WTC11 (cell line): ENCODE measurements around the gene ADAM12. TPM values are rescaled to one million over a fixed set of nuclear protein-coding genes. Genes with fewer than 3 reads are reported as not detected.

Experiments
- ATAC-seq: fragments of 200-7000 bp; cut with Tn5 transposase; 2 replicates; pipeline ENCODE4 v1.10.0; 2021; ENCODE audit warnings: mild to moderate bottlenecking, moderate library complexity
- CTCF ChIA-PET: fragments of 300-600 bp; sonication (Branson Sonifier 250); formaldehyde crosslinking; loops from one replicate; lab custom pipeline; 2021; ENCODE audit warnings: antibody characterized with exemption; lab: Charles Lee
- POLR2A ChIA-PET: fragments of 350-600 bp; sonication (Branson Sonifier 250); formaldehyde crosslinking; loops from one replicate; lab custom pipeline; 2021; ENCODE audit warnings: antibody characterized with exemption; lab: Charles Lee
- DNase-seq: peaks from one replicate; pipeline ENCODE4 v3.0.0; 2021; ENCODE audit warnings: low spot score
- H3K27ac Mint-ChIP-seq: 2 replicates; pipeline ENCODE4 v1.8.0; 2021; ENCODE audit warnings: mixed read lengths
- H3K27me3 Mint-ChIP-seq: 2 replicates; pipeline ENCODE4 v1.8.0; 2021; ENCODE audit warnings: low read depth, mild to moderate bottlenecking, moderate library complexity, mixed read lengths
- H3K36me3 Mint-ChIP-seq: 2 replicates; pipeline ENCODE4 v1.8.0; 2021; ENCODE audit warnings: mixed read lengths
- H3K4me1 Mint-ChIP-seq: 2 replicates; pipeline ENCODE4 v1.8.0; 2022; ENCODE audit warnings: mixed read lengths
- H3K4me3 Mint-ChIP-seq: 2 replicates; pipeline ENCODE4 v1.8.0; 2021; ENCODE audit warnings: mild to moderate bottlenecking, moderate library complexity, mixed read lengths
- H3K9me3 Mint-ChIP-seq: 2 replicates; pipeline ENCODE4 v1.8.0; 2021; ENCODE audit warnings: mixed read lengths
- ELF4 ChIP-seq: sonication (generic); formaldehyde crosslinking; IDR thresholded peaks from 2 replicates; pipeline ENCODE4 v1.8.1; 2022; ENCODE audit warnings: low read depth, mild to moderate bottlenecking, moderate library complexity, missing genetic modification reagents
- ETV6 ChIP-seq: sonication (generic); formaldehyde crosslinking; IDR thresholded peaks from 2 replicates; pipeline ENCODE4 v1.8.1; 2022; ENCODE audit warnings: mild to moderate bottlenecking, missing genetic modification reagents
- JUN ChIP-seq: sonication (generic); formaldehyde crosslinking; IDR thresholded peaks from 2 replicates; pipeline ENCODE4 v1.8.0; 2023; ENCODE audit warnings: mild to moderate bottlenecking, missing genetic modification reagents
- MAX ChIP-seq: sonication (generic); formaldehyde crosslinking; IDR thresholded peaks from 2 replicates; pipeline ENCODE4 v1.8.0; 2022; ENCODE audit warnings: mild to moderate bottlenecking, missing genetic modification reagents
- PRDM15 ChIP-seq: sonication (generic); formaldehyde crosslinking; IDR thresholded peaks from 2 replicates; pipeline ENCODE4 v1.8.0; 2022; ENCODE audit warnings: missing genetic modification reagents
- PRRX2 ChIP-seq: fragments of 250-450 bp; sonication (Bioruptor Pico); IDR thresholded peaks from 2 replicates; pipeline ENCODE4 v1.8.0; 2021; ENCODE audit warnings: mild to moderate bottlenecking
- TEAD1 ChIP-seq: sonication (generic); formaldehyde crosslinking; IDR thresholded peaks from 2 replicates; pipeline ENCODE4 v1.8.0; 2022; ENCODE audit warnings: mild to moderate bottlenecking, missing genetic modification reagents
- ZNF138 ChIP-seq: sonication (generic); formaldehyde crosslinking; conservative IDR thresholded peaks from 2 replicates; pipeline ENCODE4 v1.8.1; 2022; ENCODE audit warnings: mild to moderate bottlenecking, moderate library complexity, missing genetic modification reagents
- ZNF263 ChIP-seq: sonication (generic); formaldehyde crosslinking; IDR thresholded peaks from 2 replicates; pipeline ENCODE4 v1.8.1; 2022; ENCODE audit warnings: low read depth, mild to moderate bottlenecking, moderate library complexity, missing genetic modification reagents
- ZNF396 ChIP-seq: fragments of 250-450 bp; sonication (Bioruptor Pico); IDR thresholded peaks from 2 replicates; pipeline ENCODE4 v1.8.0; 2021; ENCODE audit warnings: mild to moderate bottlenecking, moderate library complexity, borderline replicate concordance
- ZNF423 ChIP-seq: fragments of 250-450 bp; sonication (Bioruptor Pico); IDR thresholded peaks from 2 replicates; pipeline ENCODE4 v2.1.2; 2022; ENCODE audit warnings: mild to moderate bottlenecking, moderate library complexity
- ZNF671 ChIP-seq: fragments of 250-450 bp; sonication (Bioruptor Pico); IDR thresholded peaks from 2 replicates; pipeline ENCODE4 v1.8.0; 2021; ENCODE audit warnings: mild to moderate bottlenecking
- total RNA-seq: library from RNA; stranded (reverse); gene quantifications from 3 replicates; pipeline ENCODE4 v1.2.3, GENCODE V29; 2021
- TF ChIP-seq, protein P1 (sequence below): sonication (generic); formaldehyde crosslinking; IDR thresholded peaks from 2 replicates; pipeline ENCODE4 v1.8.1; 2022; ENCODE audit warnings: mild to moderate bottlenecking, missing genetic modification reagents, moderate library complexity, borderline replicate concordance
- TF ChIP-seq, protein P2 (sequence below): sonication (generic); formaldehyde crosslinking; IDR thresholded peaks from 2 replicates; pipeline ENCODE4 v1.8.0; 2022; ENCODE audit warnings: mild to moderate bottlenecking, missing genetic modification reagents
- TF ChIP-seq, protein P3 (sequence below): sonication (generic); formaldehyde crosslinking; conservative IDR thresholded peaks from 2 replicates; pipeline ENCODE4 v1.8.1; 2023; ENCODE audit warnings: mild to moderate bottlenecking, low read depth, missing genetic modification reagents, moderate library complexity
- TF ChIP-seq, protein P4 (sequence below): sonication (generic); formaldehyde crosslinking; IDR thresholded peaks from 2 replicates; pipeline ENCODE4 v1.8.0; 2023; ENCODE audit warnings: mild to moderate bottlenecking, missing genetic modification reagents

The ADAM12 gene
- total RNA-seq, 1 experiment from 2014 or later: 0.22 TPM

GRCh38 chr10:126222736-126223511 lies 165.4 kb downstream of the ADAM12 start:
- TF ChIP-seq ZNF138 (no peak), PRRX2 (CRISPR knock-in tag) (no peak), ZNF671 (CRISPR knock-in tag) (no peak), TEAD1 (CRISPR knock-in tag) (no peak), MAX (CRISPR knock-in tag) (no peak), ELF4 (CRISPR knock-in tag) (no peak), JUN (CRISPR knock-in tag) (no peak), PRDM15 (CRISPR knock-in tag) (no peak), ZNF423 (CRISPR knock-in tag) (no peak), ETV6 (CRISPR knock-in tag) (no peak), ZNF263 (CRISPR knock-in tag) (no peak), ZNF396 (CRISPR knock-in tag) (no peak)
- TF ChIP-seq, protein P1, sequence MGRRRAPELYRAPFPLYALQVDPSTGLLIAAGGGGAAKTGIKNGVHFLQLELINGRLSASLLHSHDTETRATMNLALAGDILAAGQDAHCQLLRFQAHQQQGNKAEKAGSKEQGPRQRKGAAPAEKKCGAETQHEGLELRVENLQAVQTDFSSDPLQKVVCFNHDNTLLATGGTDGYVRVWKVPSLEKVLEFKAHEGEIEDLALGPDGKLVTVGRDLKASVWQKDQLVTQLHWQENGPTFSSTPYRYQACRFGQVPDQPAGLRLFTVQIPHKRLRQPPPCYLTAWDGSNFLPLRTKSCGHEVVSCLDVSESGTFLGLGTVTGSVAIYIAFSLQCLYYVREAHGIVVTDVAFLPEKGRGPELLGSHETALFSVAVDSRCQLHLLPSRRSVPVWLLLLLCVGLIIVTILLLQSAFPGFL: no peak
- TF ChIP-seq, protein P2, sequence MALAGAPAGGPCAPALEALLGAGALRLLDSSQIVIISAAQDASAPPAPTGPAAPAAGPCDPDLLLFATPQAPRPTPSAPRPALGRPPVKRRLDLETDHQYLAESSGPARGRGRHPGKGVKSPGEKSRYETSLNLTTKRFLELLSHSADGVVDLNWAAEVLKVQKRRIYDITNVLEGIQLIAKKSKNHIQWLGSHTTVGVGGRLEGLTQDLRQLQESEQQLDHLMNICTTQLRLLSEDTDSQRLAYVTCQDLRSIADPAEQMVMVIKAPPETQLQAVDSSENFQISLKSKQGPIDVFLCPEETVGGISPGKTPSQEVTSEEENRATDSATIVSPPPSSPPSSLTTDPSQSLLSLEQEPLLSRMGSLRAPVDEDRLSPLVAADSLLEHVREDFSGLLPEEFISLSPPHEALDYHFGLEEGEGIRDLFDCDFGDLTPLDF (CRISPR knock-in tag): no peak
- TF ChIP-seq, protein P3, sequence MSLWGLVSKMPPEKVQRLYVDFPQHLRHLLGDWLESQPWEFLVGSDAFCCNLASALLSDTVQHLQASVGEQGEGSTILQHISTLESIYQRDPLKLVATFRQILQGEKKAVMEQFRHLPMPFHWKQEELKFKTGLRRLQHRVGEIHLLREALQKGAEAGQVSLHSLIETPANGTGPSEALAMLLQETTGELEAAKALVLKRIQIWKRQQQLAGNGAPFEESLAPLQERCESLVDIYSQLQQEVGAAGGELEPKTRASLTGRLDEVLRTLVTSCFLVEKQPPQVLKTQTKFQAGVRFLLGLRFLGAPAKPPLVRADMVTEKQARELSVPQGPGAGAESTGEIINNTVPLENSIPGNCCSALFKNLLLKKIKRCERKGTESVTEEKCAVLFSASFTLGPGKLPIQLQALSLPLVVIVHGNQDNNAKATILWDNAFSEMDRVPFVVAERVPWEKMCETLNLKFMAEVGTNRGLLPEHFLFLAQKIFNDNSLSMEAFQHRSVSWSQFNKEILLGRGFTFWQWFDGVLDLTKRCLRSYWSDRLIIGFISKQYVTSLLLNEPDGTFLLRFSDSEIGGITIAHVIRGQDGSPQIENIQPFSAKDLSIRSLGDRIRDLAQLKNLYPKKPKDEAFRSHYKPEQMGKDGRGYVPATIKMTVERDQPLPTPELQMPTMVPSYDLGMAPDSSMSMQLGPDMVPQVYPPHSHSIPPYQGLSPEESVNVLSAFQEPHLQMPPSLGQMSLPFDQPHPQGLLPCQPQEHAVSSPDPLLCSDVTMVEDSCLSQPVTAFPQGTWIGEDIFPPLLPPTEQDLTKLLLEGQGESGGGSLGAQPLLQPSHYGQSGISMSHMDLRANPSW (CRISPR knock-in tag): no peak
- TF ChIP-seq, protein P4, sequence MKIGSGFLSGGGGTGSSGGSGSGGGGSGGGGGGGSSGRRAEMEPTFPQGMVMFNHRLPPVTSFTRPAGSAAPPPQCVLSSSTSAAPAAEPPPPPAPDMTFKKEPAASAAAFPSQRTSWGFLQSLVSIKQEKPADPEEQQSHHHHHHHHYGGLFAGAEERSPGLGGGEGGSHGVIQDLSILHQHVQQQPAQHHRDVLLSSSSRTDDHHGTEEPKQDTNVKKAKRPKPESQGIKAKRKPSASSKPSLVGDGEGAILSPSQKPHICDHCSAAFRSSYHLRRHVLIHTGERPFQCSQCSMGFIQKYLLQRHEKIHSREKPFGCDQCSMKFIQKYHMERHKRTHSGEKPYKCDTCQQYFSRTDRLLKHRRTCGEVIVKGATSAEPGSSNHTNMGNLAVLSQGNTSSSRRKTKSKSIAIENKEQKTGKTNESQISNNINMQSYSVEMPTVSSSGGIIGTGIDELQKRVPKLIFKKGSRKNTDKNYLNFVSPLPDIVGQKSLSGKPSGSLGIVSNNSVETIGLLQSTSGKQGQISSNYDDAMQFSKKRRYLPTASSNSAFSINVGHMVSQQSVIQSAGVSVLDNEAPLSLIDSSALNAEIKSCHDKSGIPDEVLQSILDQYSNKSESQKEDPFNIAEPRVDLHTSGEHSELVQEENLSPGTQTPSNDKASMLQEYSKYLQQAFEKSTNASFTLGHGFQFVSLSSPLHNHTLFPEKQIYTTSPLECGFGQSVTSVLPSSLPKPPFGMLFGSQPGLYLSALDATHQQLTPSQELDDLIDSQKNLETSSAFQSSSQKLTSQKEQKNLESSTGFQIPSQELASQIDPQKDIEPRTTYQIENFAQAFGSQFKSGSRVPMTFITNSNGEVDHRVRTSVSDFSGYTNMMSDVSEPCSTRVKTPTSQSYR (CRISPR knock-in tag): no peak
- Mint-ChIP-seq H3K27ac (no peak overlapping the region), H3K27me3 (no peaks in the 10 kb centered on the region)

More at GRCh38 chr10:126222736-126223511, 165.4 kb downstream of the ADAM12 start:
- POLR2A ChIA-PET: no interaction called here
- Mint-ChIP-seq H3K4me1 (peaks cover 17% of the 10 kb centered on the region), H3K36me3 (no peaks in the 10 kb centered on the region), H3K4me3 (no peak overlapping the region), H3K9me3 (no peaks in the 10 kb centered on the region)
- DNase-seq: no peak
- no peak for ATAC-seq
- CTCF ChIA-PET: interaction anchor here (1.1 kb wide), 1 partner anchor 242 kb away, joined by 3 read pairs; no protein-coding TSS in a partner anchor
